NCI-H526 treated with DMSO at 0.1 percent for 48 hours (cell line): ENCODE results near the gene GNB5.
"Not testable (repeated sequence)": the region's sequence is repeated elsewhere in the genome, so short reads cannot be mapped to it uniquely, and the experiment has no call there.

Experiments
- DNase-seq: peaks from one replicate; lab custom pipeline; 2025; lab: John Stamatoyannopoulos, UW

The GNB5 gene

DNA sequence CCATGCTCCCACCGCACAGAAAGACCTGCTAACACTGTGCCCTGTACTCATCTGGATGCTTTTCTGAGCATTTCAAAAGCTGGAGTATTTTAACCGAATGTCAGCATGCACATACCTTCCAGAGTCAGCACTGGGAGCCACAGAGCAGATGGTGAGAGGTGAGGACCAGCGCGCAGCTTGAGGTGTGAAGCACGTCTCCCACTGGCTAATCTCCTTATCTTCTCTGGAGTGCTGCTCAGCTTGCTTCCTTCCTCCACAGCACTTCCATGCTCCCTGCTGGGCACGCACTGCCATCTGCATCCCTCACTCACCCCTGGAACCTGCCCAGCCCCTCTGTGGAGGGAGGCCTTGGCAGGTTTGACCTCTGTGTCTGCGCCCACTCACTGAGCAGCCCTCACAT is at the start of gene GNB5:
Gene GNB5 (minus strand): TSS at position 186 of the 400 bp plus-strand sequence. CDS start 6,716 bp downstream, outside the sequence.
- no peak for DNase-seq

DNA sequence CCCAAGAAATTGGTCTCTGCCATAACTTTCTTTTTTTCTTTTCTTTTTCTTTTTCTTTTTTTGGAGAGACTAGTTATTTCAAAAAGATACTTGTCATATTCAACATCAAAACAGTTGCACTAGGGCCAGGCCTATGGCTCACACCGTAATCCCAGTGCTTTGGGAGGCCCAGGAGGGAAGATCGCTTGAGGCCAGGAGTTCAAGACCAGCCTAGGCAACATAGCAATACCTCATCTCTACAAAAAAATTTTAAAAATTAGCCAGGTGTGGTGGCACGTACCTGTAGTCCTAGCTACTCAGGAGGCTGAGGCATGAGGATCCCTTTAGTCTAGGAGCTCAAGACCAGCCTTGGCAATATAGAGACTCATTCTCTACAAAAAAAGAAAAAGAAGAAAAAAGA is 49.0 kb upstream of the GNB5 start:
- no peak for DNase-seq

DNA sequence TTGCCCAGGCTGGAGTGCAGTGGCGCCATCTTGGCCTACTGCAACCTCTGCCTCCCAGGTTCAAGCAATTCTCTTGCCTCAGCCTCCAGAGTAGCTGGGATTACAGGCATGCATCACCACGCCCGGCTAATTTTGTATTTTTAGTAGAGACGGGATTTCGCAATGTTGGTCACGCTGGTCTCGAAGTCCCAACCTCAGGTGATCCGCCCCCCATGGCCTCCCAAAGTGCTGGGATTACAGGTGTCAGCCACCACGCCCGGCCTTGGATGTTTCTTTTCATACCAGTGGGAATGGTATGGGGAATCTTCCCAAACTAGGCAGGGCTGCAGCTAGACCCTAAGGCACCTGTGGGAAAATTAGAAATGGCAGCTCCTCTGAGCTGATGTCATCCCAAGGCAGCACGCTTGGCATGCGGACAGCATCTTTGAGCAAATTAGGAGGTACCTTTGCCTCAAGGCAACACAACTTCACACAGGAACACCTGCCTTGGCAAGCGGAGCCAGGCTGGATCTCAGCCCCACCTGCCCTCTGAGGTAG is 47.9 kb upstream of the GNB5 start:
- DNase-seq: not testable (repeated sequence)

DNA sequence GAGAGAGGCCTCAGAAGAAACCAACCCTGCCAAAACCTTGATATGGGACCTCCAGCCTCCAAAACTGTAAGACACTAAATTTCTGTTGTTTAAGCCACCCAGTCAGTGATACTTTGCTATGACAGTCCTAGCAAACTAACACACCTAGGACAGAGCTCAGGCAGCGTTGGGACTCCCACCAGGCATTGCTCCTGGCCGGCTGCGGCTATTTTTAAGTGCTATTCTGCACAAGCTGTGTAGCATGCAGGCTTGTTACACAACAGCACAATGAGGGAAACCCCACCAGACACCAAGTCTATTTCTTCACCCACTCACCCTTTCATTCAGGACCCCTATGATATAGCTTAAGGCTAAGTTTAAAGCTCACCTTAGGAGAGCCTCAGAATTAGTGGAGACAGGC is 47.0 kb upstream of the GNB5 start:
- no peak for DNase-seq

DNA sequence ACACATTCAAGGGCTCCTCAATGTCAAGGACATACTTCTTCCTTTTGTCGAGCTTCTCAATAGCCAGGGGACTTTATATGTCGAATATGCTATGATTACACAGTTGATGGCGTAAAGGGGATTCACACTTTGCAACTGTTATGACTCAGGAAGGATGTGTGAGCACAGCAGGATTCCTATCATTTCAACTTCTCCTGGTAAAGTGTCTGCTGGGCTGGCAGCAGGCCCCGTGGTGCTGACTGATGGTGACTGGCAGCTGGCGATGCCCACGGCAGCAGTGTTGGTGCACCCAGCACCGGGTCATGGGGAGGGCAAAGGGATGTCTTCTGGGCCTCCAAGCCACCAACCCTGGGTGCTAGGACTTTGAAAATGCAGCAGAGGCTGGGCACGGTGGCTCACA is 44.8 kb upstream of the GNB5 start:
- no peak for DNase-seq

DNA sequence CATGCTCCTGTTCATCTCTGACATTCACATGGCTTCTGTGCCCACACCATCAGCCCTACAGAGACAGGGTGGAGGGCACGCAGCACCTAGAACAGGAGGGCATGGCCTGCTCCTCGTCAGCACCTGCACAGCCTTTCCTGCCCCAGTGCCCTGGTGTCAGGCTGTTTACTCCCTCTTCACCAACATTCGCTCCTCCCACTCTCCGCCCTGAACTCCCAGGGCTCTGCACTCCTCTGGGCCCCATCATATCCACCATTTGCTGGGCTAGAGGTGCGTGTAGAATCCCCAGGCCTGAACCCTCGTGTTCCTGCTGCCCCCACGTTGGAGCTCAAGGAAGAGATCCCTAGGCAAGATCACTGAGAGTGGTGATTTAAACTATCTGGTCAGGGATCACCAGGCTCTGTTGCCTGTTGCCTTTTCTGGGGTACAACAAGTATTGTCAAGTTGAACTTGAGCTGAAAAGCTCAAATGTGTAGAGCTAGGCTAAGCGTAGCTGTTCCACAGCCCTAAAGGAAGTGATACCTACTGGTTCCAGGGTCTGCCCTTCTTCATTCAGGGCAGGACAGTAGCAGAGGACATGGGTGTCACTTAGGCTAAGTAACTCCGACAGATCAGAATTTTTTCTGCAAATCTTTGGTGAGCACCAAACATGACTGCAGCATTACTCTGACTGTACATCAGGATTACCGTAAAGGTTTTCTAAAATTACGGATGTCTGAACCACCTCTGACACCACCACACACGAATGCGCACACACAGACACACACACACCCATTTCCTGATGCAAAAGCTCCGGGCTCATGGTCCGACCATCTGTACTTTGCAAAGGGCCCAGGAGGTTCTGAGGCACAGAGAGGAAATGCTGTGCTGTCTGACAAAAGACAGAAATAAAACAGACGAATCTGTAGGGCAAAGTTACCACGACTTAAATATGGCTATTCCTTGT is 43.7 kb upstream of the GNB5 start:
- no peak for DNase-seq

DNA sequence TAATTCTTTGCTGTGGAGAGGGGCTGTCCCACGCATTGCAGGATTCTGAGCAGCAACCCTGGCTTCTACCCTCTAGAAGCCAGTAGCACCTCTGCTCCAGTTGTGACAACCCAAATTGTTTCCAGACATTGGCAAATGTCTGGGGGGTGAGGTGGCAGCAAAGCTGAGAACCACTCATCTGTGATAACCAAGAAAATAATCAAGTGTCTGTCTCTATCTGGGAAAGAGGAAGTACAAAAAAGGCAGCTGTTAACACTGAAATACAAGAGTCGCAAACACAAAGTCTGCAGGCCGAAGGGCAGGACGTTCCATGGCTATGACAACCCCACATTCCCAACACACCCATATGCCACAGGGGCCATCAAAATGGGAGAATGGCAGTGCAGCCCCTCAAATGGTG is 42.2 kb upstream of the GNB5 start:
- DNase-seq: no peak

DNA sequence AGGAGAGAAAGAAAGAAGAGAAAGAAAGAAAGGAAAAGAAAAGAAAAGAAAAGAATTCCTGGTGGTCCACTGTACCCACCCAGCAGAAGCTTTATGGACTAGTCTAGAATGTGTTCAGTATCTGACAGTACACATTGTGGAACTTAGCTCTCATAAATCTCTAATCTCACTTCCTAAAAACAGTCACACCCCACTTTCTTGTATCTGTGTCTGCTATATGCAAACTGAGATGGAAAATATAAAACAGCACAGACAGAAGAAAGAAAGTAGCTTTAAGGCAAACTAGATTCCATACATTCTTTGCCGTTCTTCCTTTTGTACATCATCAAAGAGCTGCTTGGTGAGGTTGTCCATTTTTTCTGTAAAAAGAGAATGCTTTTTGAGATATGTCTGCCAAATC is 41.1 kb upstream of the GNB5 start:
- DNase-seq: no peak

DNA sequence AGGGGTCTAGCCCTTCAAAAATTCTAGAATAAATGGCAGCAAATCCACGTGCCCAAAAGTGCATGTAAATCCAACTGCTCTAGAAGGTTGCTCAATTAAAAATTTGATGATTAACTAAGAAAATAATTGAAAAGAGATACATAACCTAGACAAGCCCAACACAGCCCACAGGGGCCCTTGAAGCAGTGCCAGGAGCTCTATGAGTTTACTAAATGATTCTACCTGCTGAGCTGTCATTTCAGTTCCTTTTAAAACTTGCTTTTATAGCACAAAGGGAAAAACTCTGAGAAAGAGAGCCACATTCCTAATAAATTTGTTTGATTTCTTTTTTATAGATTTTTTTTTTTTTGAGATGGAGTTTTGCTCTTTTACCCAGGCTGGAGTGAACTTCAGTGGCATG is 38.9 kb upstream of the GNB5 start:
- no peak for DNase-seq

DNA sequence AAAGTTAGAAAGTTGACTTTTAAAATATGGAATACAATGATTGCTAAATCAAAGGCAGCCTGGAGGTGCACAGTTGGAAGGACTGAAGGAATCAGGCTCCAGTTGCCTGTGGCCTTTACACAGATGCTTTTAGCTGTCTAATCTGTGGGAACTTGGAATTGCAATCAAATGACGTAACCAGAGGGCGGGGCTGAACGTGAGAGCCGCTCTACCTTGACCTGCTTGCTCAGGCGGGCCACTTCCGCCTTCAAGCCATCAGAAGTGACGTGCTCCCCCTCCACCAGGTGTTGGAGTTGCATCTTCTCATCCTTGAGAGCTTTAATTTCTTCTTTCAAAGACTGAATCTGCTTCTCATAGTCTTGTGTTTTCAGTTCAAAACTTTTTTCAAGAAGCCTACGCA is 37.7 kb upstream of the GNB5 start:
- no peak for DNase-seq

DNA sequence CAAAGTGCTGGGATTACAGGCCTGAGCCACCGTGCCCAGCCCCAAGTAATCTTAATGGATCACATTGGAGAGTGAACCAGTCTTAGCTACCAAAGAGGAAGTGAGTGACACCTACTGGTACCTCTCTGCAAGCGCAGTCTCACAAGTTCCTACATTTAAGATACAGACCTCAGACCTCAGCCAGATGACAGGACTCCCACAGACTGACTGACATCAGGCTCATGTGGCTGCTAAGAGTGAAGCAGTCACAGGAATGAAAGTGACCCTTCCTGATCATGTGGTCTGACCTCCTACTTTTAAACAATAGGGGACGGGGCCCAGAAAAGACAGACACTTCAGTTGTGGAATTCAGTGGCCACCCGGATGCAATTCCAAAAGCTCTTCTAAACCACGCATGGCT is 36.3 kb upstream of the GNB5 start:
- peak; percentile 26 for DNase-seq

DNA sequence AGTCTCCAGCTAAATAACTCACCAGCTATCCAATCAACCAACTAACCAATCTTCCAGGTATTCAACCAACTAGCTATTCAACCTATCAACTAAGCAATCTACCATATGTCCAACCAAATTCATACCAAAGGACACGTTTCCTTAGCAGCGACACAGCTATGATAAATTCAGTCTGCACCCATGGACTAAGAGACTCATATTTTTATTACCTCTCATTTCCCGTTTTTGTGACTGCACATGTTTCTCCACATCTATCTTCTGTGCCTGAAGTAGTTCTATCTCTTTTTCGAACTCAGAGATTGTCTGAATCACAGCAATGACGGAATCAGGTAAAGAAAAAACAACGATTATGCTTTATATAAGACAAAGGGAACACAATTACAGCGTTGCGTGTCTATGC is 34.0 kb upstream of the GNB5 start:
- DNase-seq: no peak

DNA sequence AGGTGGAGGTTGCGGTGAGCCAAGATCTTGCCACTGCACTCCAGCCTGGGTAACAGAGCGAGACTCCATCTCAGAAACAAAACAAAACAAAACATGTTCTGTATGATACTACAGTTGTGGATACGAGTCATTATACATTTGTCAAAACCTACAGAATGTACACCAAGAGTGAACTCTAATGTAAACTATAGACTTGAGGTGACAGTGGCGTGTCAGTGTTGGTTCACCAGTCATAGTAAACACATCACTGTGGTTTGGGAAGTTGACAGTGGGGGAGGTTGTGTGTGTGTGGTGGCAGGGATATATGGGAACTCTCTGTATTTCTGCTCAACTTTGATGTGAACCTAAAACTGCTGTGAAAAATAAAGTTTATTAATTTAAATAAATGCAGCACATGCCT is 33.0 kb upstream of the GNB5 start:
- no peak for DNase-seq

DNA sequence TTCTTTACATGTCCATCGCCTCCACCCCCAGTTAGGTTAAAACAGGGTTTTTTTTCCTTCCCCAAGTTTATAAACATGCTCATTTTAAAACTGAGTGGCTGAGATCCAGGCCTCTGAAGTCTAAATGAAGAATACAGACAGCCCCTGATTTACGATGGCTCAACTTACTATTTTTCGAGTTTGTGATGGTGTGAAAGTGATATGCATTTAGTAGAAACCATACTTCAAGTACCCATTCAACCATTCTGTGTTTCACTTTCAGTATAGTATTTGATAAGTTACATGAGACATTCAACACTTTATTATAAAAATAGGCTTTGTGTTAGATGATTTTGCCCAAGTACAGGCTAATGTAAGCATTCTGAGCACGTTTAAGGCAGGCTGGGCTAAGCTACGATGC is 30.5 kb upstream of the GNB5 start:
- no peak for DNase-seq

DNA sequence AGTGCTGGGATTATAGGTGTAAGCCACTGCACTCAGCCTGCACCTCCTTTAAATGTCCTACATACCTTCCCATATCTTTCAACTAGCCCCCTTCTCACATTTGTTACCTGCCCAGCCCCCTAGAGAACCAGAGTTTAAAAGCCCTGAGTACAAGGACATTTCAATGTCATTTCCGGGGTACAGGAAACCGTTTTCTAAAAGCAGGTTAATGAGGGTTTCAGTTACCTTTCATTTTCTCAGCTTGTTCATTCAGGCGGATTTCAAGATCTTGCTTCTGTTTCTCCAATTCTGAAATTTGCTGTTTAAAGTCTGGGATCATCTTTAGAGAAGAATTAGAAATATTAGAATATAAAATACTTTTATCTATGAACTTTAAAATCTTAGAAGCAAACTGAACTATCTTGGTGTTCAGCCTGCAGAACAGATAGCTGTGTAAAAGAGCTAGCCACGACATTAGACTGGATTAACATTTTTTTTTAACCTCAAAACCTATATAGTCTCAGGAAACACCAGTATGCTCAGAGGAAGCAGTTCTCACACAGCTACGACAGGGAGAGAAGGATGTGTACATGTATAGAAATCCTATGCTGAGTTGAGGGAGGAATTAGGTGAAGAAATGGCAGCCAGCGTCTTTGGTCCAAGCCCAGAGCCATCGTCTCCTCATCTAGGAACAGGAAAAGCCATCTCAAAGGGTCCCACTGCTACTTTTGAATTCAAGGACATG is 29.9 kb upstream of the GNB5 start:
- no peak for DNase-seq

DNA sequence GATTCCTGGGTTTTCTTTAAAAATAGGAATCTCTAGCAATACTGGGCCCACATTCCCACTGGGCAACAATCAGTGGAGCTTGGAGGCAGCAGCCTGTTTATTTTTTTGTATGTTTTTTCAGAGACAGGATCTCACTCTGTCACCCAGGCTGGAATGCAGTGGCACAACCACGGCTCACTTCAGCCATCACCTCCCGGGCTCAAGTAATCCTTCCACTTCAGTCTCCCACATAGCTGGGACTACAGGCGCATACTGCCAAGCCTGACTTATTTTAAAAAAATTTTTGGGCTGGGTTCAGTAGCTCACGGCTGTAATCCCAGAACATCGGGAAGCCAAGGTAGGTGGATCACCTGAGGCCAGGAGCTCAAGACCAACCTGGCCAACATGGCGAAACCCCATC is 29.1 kb upstream of the GNB5 start:
- no peak for DNase-seq

DNA sequence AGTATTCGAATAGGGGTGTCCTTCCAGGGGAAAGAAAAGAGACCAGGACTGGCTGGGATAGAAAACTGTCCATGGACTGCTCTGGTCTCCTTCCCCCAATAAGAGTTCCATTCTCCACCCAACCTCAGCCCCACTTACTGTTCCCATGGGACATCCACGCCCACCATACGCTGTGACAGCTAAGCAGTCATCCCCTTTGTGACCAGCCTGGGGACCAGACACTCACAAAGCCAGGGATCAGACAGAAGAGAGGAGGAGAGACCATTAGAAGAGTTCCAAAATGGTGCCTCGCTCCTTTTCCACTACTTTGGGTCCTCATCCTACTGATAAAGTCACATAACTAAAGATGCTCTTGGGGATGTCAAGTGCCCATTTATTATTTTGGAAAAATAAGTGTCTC is 27.6 kb upstream of the GNB5 start:
- DNase-seq: no peak

DNA sequence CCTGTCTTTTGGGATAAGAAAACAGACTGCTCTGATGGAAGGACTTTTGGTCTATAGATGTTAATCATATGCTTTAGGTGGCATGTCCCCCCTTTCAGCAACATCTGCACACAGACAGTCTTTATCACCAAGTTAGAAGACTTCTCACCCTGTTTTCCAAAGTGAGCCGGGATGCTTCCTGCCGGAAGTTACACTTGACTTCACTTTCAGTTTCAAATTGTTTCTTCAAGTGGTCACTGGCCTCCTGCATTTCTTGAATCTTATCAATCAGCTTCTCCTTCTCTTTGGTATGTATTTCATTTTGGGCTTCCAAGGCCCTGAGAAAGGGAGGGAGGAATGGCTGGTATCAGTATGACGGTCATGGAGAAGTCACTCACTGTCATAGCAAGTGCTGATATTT is 27.2 kb upstream of the GNB5 start:
- DNase-seq: no peak

DNA sequence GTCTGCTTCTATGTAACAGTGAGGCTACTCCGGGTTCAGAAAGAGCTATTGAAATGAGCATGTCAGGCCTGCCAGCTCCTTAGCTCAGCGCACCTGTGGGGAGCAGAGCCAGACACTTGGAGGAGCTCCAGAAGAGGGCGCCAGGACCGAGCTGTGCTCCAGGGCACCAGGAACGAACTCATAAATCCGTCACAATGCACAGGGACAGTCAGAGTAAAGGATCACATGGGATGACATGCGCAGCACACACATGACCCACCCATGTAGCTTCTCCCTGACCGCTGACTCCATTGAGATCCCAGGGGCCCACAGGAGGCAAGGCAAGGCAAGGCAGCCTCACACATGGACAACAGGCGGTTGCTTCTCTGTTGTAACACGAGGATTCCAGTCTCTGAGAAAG is 26.0 kb upstream of the GNB5 start:
- no peak for DNase-seq

DNA sequence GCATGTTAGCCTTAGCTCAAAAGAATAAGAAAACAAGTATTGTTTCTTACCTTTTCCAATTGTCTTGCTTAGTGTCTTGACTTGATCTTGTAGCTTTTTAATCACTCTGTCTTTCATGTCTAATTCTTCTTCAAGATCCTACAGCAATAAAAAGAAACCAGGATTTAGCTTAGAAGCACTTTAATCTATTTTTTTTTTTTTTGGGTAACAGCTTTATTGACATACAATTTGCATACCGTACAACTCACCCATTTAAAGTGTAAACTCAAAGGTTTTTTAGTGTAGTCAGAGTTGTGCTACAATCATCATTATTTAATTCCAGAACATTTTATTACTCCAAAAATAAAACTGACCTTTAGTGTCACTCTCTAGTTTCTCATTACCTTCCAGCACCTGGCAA is 23.4 kb upstream of the GNB5 start:
- no peak for DNase-seq

DNA sequence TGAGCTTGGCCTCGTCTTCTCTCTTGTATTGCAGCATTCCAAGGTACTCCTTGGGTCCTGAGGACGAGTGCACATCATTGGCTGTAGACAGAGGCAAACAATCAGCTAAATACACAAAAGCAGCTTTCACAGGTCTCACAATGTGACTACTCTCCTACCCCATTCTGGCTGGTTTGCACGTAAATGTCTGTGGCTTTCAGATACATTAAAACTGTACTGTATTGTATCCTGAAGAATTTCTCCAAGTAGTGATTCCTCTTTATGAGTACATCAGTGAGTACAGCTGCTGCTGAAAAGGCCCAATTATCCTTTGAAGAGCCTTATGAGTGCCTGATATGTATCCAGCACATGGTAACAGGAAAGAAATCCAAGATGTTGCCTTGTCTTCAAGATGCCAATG is 22.0 kb upstream of the GNB5 start:
- no peak for DNase-seq

DNA sequence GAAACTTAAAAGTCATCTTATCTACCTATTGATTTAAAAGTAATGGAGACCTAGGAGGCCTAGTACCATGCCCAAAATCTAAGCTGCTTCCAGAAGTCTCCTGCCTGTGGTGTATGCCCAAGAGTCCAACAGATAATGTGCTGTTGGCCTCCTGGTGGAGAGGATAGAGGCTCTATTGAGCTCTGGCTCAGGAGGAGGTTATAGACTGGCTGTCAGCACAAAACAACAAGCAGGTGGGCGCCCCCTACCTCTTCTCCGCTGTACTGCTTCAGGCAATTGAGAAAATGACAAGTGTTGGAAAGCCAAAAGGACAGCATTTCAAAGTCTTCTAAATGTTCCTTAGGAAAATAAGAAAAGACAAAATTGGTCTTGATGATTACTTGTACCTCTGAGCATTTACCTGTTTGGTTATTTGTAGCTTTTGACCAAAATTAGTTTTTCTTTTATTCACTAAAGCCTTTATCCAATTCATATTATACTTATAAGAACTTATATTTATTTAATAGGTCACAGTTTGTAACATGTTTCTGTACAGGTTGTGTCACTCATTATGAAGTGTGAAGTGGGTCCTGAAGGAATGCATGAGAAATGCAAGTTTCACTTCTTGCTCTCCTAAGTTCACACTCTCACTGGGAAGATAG is 17.2 kb upstream of the GNB5 start:
- peak; percentile 19 for DNase-seq

DNA sequence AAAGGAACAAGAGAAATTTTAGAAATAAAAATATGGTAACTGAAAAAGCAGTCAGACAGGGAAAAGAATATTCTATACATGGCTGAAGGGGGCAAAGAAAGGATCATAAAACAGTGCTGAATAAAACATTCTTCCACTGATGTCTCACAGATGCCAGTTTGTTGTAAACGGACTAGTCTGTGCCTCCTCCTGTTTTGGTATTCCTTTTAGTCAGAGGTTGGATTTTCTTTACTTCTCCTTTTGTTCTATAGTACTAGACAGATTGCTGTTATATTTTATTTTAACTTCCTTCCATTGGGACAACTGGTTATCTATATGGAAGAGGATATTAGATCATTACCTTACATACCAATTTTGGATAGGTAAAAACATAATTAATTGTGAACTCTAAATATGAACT is 16.0 kb upstream of the GNB5 start:
- no peak for DNase-seq
